ENCODE results near the gene MED13.

DNA sequence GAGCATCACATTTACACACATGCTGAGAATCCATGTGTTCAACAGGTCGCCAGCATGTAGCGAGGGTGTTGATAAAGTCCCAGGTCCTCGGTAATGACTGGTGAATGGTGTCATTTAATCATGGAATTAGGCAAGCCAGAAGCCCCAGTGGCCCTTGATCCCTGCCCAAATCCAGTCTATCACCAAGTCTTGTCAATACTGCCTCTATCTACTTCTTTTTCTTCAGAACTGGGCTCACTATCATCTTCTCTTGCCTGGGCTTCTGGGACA lies 31.3 kb upstream of the MED13 start:
- TF ChIP-seq YY1 (IDR thresholded peaks at IDR 0.05) = no peak
- TF ChIP-seq, protein P1, sequence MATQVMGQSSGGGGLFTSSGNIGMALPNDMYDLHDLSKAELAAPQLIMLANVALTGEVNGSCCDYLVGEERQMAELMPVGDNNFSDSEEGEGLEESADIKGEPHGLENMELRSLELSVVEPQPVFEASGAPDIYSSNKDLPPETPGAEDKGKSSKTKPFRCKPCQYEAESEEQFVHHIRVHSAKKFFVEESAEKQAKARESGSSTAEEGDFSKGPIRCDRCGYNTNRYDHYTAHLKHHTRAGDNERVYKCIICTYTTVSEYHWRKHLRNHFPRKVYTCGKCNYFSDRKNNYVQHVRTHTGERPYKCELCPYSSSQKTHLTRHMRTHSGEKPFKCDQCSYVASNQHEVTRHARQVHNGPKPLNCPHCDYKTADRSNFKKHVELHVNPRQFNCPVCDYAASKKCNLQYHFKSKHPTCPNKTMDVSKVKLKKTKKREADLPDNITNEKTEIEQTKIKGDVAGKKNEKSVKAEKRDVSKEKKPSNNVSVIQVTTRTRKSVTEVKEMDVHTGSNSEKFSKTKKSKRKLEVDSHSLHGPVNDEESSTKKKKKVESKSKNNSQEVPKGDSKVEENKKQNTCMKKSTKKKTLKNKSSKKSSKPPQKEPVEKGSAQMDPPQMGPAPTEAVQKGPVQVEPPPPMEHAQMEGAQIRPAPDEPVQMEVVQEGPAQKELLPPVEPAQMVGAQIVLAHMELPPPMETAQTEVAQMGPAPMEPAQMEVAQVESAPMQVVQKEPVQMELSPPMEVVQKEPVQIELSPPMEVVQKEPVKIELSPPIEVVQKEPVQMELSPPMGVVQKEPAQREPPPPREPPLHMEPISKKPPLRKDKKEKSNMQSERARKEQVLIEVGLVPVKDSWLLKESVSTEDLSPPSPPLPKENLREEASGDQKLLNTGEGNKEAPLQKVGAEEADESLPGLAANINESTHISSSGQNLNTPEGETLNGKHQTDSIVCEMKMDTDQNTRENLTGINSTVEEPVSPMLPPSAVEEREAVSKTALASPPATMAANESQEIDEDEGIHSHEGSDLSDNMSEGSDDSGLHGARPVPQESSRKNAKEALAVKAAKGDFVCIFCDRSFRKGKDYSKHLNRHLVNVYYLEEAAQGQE (IDR thresholded peaks at IDR 0.05) = no peak
- TF ChIP-seq TAF1 (conservative IDR thresholded peaks at IDR 0.05) = no peak
- no peak for TF ChIP-seq RAD21 (IDR thresholded peaks at IDR 0.05)
- TF ChIP-seq, protein P2, sequence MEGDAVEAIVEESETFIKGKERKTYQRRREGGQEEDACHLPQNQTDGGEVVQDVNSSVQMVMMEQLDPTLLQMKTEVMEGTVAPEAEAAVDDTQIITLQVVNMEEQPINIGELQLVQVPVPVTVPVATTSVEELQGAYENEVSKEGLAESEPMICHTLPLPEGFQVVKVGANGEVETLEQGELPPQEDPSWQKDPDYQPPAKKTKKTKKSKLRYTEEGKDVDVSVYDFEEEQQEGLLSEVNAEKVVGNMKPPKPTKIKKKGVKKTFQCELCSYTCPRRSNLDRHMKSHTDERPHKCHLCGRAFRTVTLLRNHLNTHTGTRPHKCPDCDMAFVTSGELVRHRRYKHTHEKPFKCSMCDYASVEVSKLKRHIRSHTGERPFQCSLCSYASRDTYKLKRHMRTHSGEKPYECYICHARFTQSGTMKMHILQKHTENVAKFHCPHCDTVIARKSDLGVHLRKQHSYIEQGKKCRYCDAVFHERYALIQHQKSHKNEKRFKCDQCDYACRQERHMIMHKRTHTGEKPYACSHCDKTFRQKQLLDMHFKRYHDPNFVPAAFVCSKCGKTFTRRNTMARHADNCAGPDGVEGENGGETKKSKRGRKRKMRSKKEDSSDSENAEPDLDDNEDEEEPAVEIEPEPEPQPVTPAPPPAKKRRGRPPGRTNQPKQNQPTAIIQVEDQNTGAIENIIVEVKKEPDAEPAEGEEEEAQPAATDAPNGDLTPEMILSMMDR (IDR thresholded peaks at IDR 0.05; ENCODE audit: low read depth, low read length, missing input control) = no peak
- TF ChIP-seq, protein P3, sequence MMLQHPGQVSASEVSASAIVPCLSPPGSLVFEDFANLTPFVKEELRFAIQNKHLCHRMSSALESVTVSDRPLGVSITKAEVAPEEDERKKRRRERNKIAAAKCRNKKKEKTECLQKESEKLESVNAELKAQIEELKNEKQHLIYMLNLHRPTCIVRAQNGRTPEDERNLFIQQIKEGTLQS (IDR thresholded peaks at IDR 0.05) = no peak
- TF ChIP-seq, protein P4, sequence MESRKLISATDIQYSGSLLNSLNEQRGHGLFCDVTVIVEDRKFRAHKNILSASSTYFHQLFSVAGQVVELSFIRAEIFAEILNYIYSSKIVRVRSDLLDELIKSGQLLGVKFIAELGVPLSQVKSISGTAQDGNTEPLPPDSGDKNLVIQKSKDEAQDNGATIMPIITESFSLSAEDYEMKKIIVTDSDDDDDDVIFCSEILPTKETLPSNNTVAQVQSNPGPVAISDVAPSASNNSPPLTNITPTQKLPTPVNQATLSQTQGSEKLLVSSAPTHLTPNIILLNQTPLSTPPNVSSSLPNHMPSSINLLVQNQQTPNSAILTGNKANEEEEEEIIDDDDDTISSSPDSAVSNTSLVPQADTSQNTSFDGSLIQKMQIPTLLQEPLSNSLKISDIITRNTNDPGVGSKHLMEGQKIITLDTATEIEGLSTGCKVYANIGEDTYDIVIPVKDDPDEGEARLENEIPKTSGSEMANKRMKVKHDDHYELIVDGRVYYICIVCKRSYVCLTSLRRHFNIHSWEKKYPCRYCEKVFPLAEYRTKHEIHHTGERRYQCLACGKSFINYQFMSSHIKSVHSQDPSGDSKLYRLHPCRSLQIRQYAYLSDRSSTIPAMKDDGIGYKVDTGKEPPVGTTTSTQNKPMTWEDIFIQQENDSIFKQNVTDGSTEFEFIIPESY (IDR thresholded peaks at IDR 0.05) = no peak
- no peak for TF ChIP-seq SP1 (IDR thresholded peaks at IDR 0.05)
- no peak for TF ChIP-seq FOXA1 (IDR thresholded peaks at IDR 0.05)

All from liver (tissue), 3 donors.